Diencephalon (tissue), 1 donor: ENCODE results near the gene ARL17A. TPM values are rescaled to one million over a fixed set of nuclear protein-coding genes. Genes with fewer than 3 reads are reported as not detected.

Experiments
- small RNA-seq: library from RNA; depleted of rRNA; stranded (forward); fragments of <200 nt; gene quantifications from one replicate; pipeline ENCODE3, GENCODE V24; 2014
- total RNA-seq: library from RNA; depleted of rRNA; stranded (reverse); fragments of >200 nt; gene quantifications from one replicate; pipeline ENCODE4 v1.2.3, GENCODE V29; 2014

Gene ARL17A
- 16.6 TPM for total RNA-seq

GRCh38 chr17:46579083-46580075 lies at the start of gene ARL17A:
ARL17A (minus strand) TSS chr17:46579691; CDS start chr17:46576322, 3,369 bp downstream.

GRCh38 chr17:46590157-46591146 lies 11.0 kb upstream of the ARL17A start, which contains the start of gene NSF:
NSF (plus strand) TSS chr17:46590669; CDS start chr17:46590776, 107 bp downstream.

GRCh38 chr17:46512168-46512567 lies 67.3 kb downstream of the ARL17A start, which contains the start of gene LRRC37A2:
LRRC37A2 (plus strand) TSS chr17:46512468; CDS start chr17:46512713, 245 bp downstream.

Small RNA genes within 50 kb of the gene (small RNA-seq; reads per million reads assigned to genes)
- not detected for gene RN7SL199P

Other genes with a start within 250 kb of the ARL17A start
- gene ARL17B, start 217.9 kb downstream of the ARL17A start, total RNA-seq, result 16.8 TPM
- 14.8 TPM for gene LRRC37A2, start 67.2 kb downstream of the ARL17A start, total RNA-seq
- gene NSF, start 11.0 kb upstream of the ARL17A start, total RNA-seq, result 216 TPM
- 10.4 TPM for gene WNT3, start 239.0 kb upstream of the ARL17A start, total RNA-seq